PC-9 (cell line): Measurements from ENCODE around the gene STK39. TPM values are rescaled to one million over a fixed set of nuclear protein-coding genes. Genes with fewer than 3 reads are reported as not detected.

Experiments used
- BruUV-seq: library from RNA; stranded (reverse); fragments of 400-500 nt; replicated peaks from 2 replicates; lab custom pipeline; 2021; lab: Mats Ljungman, UMichigan
- CTCF ChIA-PET: fragments of 300-600 bp; sonication (Branson Sonifier 250); formaldehyde crosslinking; loops from one replicate; lab custom pipeline; 2022; ENCODE audit warnings: antibody characterized with exemption; lab: Charles Lee
- POLR2A ChIA-PET: fragments of 300-600 bp; sonication (Branson Sonifier 250); formaldehyde crosslinking; loops from one replicate; lab custom pipeline; 2022; ENCODE audit warnings: antibody characterized with exemption; ENCODE audit not compliant: unreplicated experiment; lab: Charles Lee
- DNase-seq, 2 experiments: peaks; one replicate each; pipeline versions ENCODE4 v3.0.0 to v3.0.0-alpha.2; 2015 to 2022; ENCODE audit warnings: mixed read lengths in 1 of 2
- H2AFZ ChIP-seq: fragments of 200-600 bp; sonication (generic); 2 replicates; pipeline ENCODE4 v1.8.1; 2017; ENCODE audit warnings: antibody characterized with exemption
- H3F3A ChIP-seq: fragments of 200-600 bp; sonication (generic); 2 replicates; pipeline ENCODE4 v1.8.1; 2017; ENCODE audit warnings: antibody characterized with exemption, mild to moderate bottlenecking, low read depth; ENCODE audit not compliant: insufficient read depth
- H3K27ac ChIP-seq: fragments of 200-600 bp; sonication (generic); 2 replicates; pipeline ENCODE4 v1.6.1; 2016; ENCODE audit warnings: mixed run types
- H3K27me3 ChIP-seq: fragments of 200-600 bp; sonication (generic); 2 replicates; pipeline ENCODE4 v1.6.1; 2016; ENCODE audit warnings: low read depth, mixed run types; ENCODE audit not compliant: insufficient read depth
- H3K36me3 ChIP-seq: fragments of 200-600 bp; sonication (generic); 2 replicates; pipeline ENCODE4 v1.6.1; 2016; ENCODE audit warnings: low read depth, mixed run types
- H3K4me1 ChIP-seq: fragments of 200-600 bp; sonication (generic); replicated peaks from 2 replicates; pipeline ENCODE4 v1.6.1; 2016; ENCODE audit warnings: mixed run types; ENCODE audit not compliant: insufficient read depth
- H3K4me2 ChIP-seq: fragments of 200-600 bp; sonication (generic); 2 replicates; pipeline ENCODE4 v1.6.1; 2017; ENCODE audit warnings: mixed run types
- H3K4me3 ChIP-seq: fragments of 200-600 bp; sonication (generic); 2 replicates; pipeline ENCODE4 v1.6.1; 2016; ENCODE audit warnings: mixed run types
- H3K79me2 ChIP-seq: fragments of 200-600 bp; sonication (generic); 2 replicates; pipeline ENCODE4 v1.6.1; 2017; ENCODE audit warnings: low read depth, mixed run types
- H3K9me2 ChIP-seq: fragments of 200-600 bp; sonication (generic); 2 replicates; pipeline ENCODE4 v1.8.1; 2017; ENCODE audit warnings: mild to moderate bottlenecking; ENCODE audit not compliant: insufficient read depth
- H3K9me3 ChIP-seq: fragments of 200-600 bp; sonication (generic); 2 replicates; pipeline ENCODE4 v1.8.1; 2016; ENCODE audit warnings: low read depth; ENCODE audit not compliant: insufficient read depth
- H4K20me1 ChIP-seq: fragments of 200-600 bp; sonication (generic); 2 replicates; pipeline ENCODE4 v1.8.1; 2017; ENCODE audit not compliant: insufficient read depth
- EZH2 ChIP-seq: fragments of 200-600 bp; sonication (generic); IDR thresholded peaks from 2 replicates; pipeline ENCODE4 v1.8.0; 2017; ENCODE audit warnings: antibody characterized with exemption, low read depth
- intact Hi-C: fragments of 100-400 bp; cut with micrococcal nuclease; formaldehyde crosslinking; loops from one replicate; pipeline ENCODE4 v1.10.0; 2022; ENCODE audit not compliant: unreplicated experiment
- total RNA-seq: library from RNA; stranded (reverse); gene quantifications from 2 replicates; pipeline ENCODE4 v1.2.3, GENCODE V29; 2021
- TF ChIP-seq, protein P1 (sequence below): fragments of 200-600 bp; sonication (generic); conservative IDR thresholded peaks from 2 replicates; pipeline ENCODE4 v1.6.1; 2017; ENCODE audit warnings: mixed run types, antibody characterized with exemption, mild to moderate bottlenecking, moderate library complexity

Gene STK39
- total RNA-seq, 1 experiment from 2014 or later, result 14.5 TPM

DNA sequence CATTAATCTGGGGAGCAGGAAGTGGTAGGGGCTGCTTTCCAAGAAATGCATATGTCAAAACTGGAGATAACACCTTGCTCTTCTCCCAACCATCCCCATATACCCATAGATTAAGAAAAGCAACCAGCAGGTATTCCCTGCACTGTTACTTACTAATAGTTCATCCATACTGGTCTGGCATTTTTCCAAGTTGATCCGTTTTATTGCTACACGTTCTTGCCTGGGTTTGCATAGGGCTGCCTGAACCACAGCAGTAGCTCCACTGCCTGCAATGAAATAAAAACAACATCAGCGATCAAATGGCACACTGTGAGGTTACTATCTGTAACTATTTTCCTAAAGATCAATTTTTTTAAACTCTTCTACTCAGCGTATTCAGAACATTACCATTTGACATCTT lies 65.6 kb downstream of the STK39 start:
- H3K4me2 ChIP-seq, result peak overlapping the region; percentile 60; the same call in 1 of the 2 replicates
- intact Hi-C loops, result no loop called here

DNA sequence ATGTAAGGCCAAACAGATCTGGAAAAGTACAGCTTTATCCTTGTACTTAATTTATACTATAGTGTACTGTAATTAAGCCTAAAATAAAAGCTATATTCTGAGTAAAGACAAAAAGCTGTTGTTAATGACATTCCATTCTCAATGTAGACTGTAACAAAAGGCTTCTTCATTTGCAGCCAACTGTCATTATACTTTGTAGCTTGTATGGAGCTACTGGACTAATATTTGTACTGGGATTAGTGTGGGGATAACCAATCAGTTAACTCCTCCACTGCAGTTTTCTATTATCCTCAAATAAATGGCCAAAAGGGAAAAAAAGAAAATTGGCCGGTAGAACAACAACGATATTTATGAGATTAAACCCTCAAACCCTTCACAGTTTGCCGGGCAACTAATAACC lies 66.5 kb downstream of the STK39 start:
- Histone ChIP-seq H3K4me1 (peaks cover 45% of the 10 kb centered on the region), H3F3A (peaks cover 31% of the 10 kb centered on the region), H3K27ac (no peak overlapping the region), H3K79me2 (peaks cover 77% of the 10 kb centered on the region), H3K36me3 (0 out of 2 replicates have a peak, but pooled peaks cover 4% of the 10 kb centered on the region), H3K9me2 (no peaks in the 10 kb centered on the region), H3K9me3 (no peaks in the 10 kb centered on the region), H3K4me3 (no peak overlapping the region), H2AFZ (no peak overlapping the region), H4K20me1 (no peaks in the 10 kb centered on the region), H3K27me3 (no peaks in the 10 kb centered on the region), H3K4me2 (no peak overlapping the region)
- ChIA-PET CTCF (no interaction called here), POLR2A (no interaction called here)
- BruUV-seq, result no TSS peak
- no peak for DNase-seq
- intact Hi-C loops, result no loop called here
- TF ChIP-seq, protein P1, sequence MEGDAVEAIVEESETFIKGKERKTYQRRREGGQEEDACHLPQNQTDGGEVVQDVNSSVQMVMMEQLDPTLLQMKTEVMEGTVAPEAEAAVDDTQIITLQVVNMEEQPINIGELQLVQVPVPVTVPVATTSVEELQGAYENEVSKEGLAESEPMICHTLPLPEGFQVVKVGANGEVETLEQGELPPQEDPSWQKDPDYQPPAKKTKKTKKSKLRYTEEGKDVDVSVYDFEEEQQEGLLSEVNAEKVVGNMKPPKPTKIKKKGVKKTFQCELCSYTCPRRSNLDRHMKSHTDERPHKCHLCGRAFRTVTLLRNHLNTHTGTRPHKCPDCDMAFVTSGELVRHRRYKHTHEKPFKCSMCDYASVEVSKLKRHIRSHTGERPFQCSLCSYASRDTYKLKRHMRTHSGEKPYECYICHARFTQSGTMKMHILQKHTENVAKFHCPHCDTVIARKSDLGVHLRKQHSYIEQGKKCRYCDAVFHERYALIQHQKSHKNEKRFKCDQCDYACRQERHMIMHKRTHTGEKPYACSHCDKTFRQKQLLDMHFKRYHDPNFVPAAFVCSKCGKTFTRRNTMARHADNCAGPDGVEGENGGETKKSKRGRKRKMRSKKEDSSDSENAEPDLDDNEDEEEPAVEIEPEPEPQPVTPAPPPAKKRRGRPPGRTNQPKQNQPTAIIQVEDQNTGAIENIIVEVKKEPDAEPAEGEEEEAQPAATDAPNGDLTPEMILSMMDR, result no peak
- TF ChIP-seq EZH2, result no peak

More for the DNA sequence above, 65.6 kb downstream of the STK39 start:
- no TSS peak for BruUV-seq
- peak overlapping the region; percentile 95 for H3K27ac ChIP-seq
- 0 out of 2 replicates have a peak, but pooled peaks cover 4% of the 10 kb centered on the region for H3K36me3 ChIP-seq
- no peak overlapping the region for H2AFZ ChIP-seq
- no peaks in the 10 kb centered on the region for H3K27me3 ChIP-seq
- peaks cover 54% of the 10 kb centered on the region for H3K4me1 ChIP-seq
- peaks cover 80% of the 10 kb centered on the region for H3K79me2 ChIP-seq
- H4K20me1 ChIP-seq, result no peaks in the 10 kb centered on the region
- no peak overlapping the region for H3K4me3 ChIP-seq
- TF ChIP-seq EZH2, result no peak
- TF ChIP-seq, protein P1, result no peak
- H3K9me3 ChIP-seq, result no peaks in the 10 kb centered on the region
- DNase-seq, result no peak
- POLR2A ChIA-PET, result no interaction called here
- CTCF ChIA-PET, result no interaction called here
- no peaks in the 10 kb centered on the region for H3K9me2 ChIP-seq
- H3F3A ChIP-seq, result peaks cover 32% of the 10 kb centered on the region

DNA sequence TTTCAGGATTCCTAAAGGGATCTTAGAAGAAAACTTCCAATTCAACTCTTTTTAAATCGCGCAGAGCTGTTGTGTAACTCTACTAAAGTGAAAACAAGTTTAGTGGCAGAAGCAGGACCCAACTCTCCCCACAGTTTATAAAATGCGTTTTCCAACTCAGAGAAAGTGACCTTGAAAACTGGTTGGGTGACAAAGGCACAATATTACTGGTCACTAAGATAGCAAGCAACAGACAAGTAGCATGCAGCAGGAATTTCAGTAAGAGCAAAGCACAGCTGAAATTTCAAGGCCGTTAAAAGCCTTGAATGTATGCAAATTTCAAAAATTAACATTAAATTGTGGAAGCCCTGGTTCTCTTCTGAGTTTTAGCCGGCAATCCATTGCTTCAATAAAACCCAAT lies 66.9 kb downstream of the STK39 start:
- intact Hi-C loops, result no loop called here
- H3K79me2 ChIP-seq, result peaks cover 74% of the 10 kb centered on the region
- H4K20me1 ChIP-seq, result no peaks in the 10 kb centered on the region
- H3K36me3 ChIP-seq, result 0 out of 2 replicates have a peak, but pooled peaks cover 4% of the 10 kb centered on the region
- no TSS peak for BruUV-seq
- H3K27me3 ChIP-seq, result no peaks in the 10 kb centered on the region
- peaks cover 40% of the 10 kb centered on the region for H3K4me1 ChIP-seq
- no peak overlapping the region for H2AFZ ChIP-seq
- no peaks in the 10 kb centered on the region for H3K9me3 ChIP-seq
- H3K27ac ChIP-seq, result no peak overlapping the region
- H3K4me3 ChIP-seq, result no peak overlapping the region
- H3F3A ChIP-seq, result peaks cover 27% of the 10 kb centered on the region
- ChIA-PET POLR2A (no interaction called here), CTCF (no interaction called here)
- no peaks in the 10 kb centered on the region for H3K9me2 ChIP-seq
- DNase-seq, result no peak
- no peak overlapping the region for H3K4me2 ChIP-seq
- TF ChIP-seq, protein P1, result no peak
